ENCODE results near the gene AFF3. TPM values are rescaled to one million over a fixed set of nuclear protein-coding genes. Genes with fewer than 3 reads are reported as not detected.

The AFF3 gene
- polyA plus RNA-seq, 1 donor (not counting 4 experiments of a cell fraction or from before 2014, with no cell fraction given): not detected

DNA sequence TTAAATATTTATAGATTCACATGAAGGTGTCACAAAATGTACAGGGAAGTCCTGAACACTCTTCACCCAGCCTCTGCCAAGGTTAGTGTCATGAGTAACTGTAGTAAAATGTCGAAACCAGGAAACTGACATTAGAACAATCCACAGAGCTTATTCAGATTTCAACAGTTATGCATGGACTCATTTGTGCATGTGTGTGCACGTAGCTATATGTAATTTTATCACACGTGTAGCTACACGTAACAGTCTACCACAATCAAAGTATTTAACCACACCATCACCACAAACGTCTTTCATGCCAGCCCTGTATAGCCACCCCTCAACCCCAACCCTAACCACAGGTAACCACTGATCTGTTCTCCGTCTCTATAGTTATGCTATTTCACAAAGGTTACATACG is 440.9 kb downstream of the AFF3 start:
- no peak overlapping the region for H3K9ac ChIP-seq (ENCODE audit: control insufficient read depth, extremely low read depth, insufficient read depth, low read length)
- FAIRE-seq (peak; percentile 44), DNase-seq (ENCODE audit: low read depth, low spot score) (peak; percentile 42)
- no peaks in the 10 kb centered on the region for H3K36me3 ChIP-seq (ENCODE audit: control insufficient read depth in 2 of 2, extremely low read depth in 1 of 2, insufficient read depth in 2 of 2, low read length in 2 of 2)
- no peak overlapping the region for H3K27ac ChIP-seq (ENCODE audit: control insufficient read depth, insufficient read depth, low read length)
- no peaks in the 10 kb centered on the region for H4K20me1 ChIP-seq (ENCODE audit: control insufficient read depth, extremely low read depth, insufficient read depth, low read length)
- peaks cover 17% of the 10 kb centered on the region for H3K27me3 ChIP-seq (ENCODE audit: control insufficient read depth, extremely low read depth, insufficient read depth, low read length)
- no peaks in the 10 kb centered on the region for H3K79me2 ChIP-seq (ENCODE audit: control insufficient read depth, insufficient read depth, low read length)
- dilution Hi-C loops (cut with MboI; ENCODE audit: extremely low pct_ligation_motif_present, low sequenced_read_pairs): no loop called here
- no peak for TF ChIP-seq EZH2 (IDR thresholded peaks at IDR 0.05; ENCODE audit: low read length)
- TF ChIP-seq, protein P1, sequence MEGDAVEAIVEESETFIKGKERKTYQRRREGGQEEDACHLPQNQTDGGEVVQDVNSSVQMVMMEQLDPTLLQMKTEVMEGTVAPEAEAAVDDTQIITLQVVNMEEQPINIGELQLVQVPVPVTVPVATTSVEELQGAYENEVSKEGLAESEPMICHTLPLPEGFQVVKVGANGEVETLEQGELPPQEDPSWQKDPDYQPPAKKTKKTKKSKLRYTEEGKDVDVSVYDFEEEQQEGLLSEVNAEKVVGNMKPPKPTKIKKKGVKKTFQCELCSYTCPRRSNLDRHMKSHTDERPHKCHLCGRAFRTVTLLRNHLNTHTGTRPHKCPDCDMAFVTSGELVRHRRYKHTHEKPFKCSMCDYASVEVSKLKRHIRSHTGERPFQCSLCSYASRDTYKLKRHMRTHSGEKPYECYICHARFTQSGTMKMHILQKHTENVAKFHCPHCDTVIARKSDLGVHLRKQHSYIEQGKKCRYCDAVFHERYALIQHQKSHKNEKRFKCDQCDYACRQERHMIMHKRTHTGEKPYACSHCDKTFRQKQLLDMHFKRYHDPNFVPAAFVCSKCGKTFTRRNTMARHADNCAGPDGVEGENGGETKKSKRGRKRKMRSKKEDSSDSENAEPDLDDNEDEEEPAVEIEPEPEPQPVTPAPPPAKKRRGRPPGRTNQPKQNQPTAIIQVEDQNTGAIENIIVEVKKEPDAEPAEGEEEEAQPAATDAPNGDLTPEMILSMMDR (optimal IDR thresholded peaks at IDR 0.05 in 1 of 3, IDR thresholded peaks at IDR 0.05 in 1 of 3, conservative IDR thresholded peaks at IDR 0.05 in 1 of 3; ENCODE audit: extremely low read depth in 1 of 3, insufficient read depth in 2 of 3, low read length in 3 of 3): no peak
- H3K4me2 ChIP-seq (ENCODE audit: control insufficient read depth, extremely low read depth, insufficient read depth, low read depth, low read length): peak overlapping the region; percentile 17
- H3K4me1 ChIP-seq (ENCODE audit: control insufficient read depth, extremely low read depth, insufficient read depth, low read length): peaks cover 11% of the 10 kb centered on the region
- H3K9me3 ChIP-seq (ENCODE audit: control insufficient read depth, low read depth, low read length): peaks cover 2% of the 10 kb centered on the region
- no peaks in the 10 kb centered on the region for H3K9me1 ChIP-seq (ENCODE audit: control insufficient read depth, extremely low read depth, insufficient read depth, low read length)
- no peak overlapping the region for H2AFZ ChIP-seq (ENCODE audit: control insufficient read depth, low read length)
- no peak overlapping the region for H3K4me3 ChIP-seq (ENCODE audit: control insufficient read depth in 2 of 3, extremely low read depth in 1 of 3, insufficient read depth in 2 of 3, low read depth in 1 of 3, low read length in 3 of 3)

GRCh38 chr2:99700482-99701398 is 441.6 kb downstream of the AFF3 start:
- H3K27ac ChIP-seq (ENCODE audit: control insufficient read depth, insufficient read depth, low read length): no peak overlapping the region
- no peak overlapping the region for H3K4me2 ChIP-seq (ENCODE audit: control insufficient read depth, extremely low read depth, insufficient read depth, low read depth, low read length)
- H3K9me3 ChIP-seq (ENCODE audit: control insufficient read depth, low read depth, low read length): peaks cover 2% of the 10 kb centered on the region

More at GRCh38 chr2:99700482-99701398, 441.6 kb downstream of the AFF3 start:
- Histone ChIP-seq H4K20me1 (ENCODE audit: control insufficient read depth, extremely low read depth, insufficient read depth, low read length) (no peaks in the 10 kb centered on the region), H2AFZ (ENCODE audit: control insufficient read depth, low read length) (no peak overlapping the region), H3K79me2 (ENCODE audit: control insufficient read depth, insufficient read depth, low read length) (no peaks in the 10 kb centered on the region), H3K9ac (ENCODE audit: control insufficient read depth, extremely low read depth, insufficient read depth, low read length) (no peak overlapping the region), H3K36me3 (ENCODE audit: control insufficient read depth in 2 of 2, extremely low read depth in 1 of 2, insufficient read depth in 2 of 2, low read length in 2 of 2) (no peaks in the 10 kb centered on the region), H3K4me3 (ENCODE audit: control insufficient read depth in 2 of 3, extremely low read depth in 1 of 3, insufficient read depth in 2 of 3, low read depth in 1 of 3, low read length in 3 of 3) (no peak overlapping the region), H3K4me1 (ENCODE audit: control insufficient read depth, extremely low read depth, insufficient read depth, low read length) (peaks cover 11% of the 10 kb centered on the region), H3K27me3 (ENCODE audit: control insufficient read depth, extremely low read depth, insufficient read depth, low read length) (peaks cover 16% of the 10 kb centered on the region), H3K9me1 (ENCODE audit: control insufficient read depth, extremely low read depth, insufficient read depth, low read length) (no peaks in the 10 kb centered on the region)
- FAIRE-seq (no peak), DNase-seq (ENCODE audit: low read depth, low spot score) (no peak)
- TF ChIP-seq EZH2 (IDR thresholded peaks at IDR 0.05; ENCODE audit: low read length): no peak
- TF ChIP-seq, protein P1 (optimal IDR thresholded peaks at IDR 0.05 in 1 of 3, IDR thresholded peaks at IDR 0.05 in 1 of 3, conservative IDR thresholded peaks at IDR 0.05 in 1 of 3; ENCODE audit: extremely low read depth in 1 of 3, insufficient read depth in 2 of 3, low read length in 3 of 3): no peak
- dilution Hi-C loops (cut with MboI; ENCODE audit: extremely low pct_ligation_motif_present, low sequenced_read_pairs): no loop called here

Data from keratinocyte (primary cell).